Adipocyte (in vitro differentiated cells): ENCODE measurements around the gene KDM5C.

Experiments used
- DNase-seq: peaks from one replicate; pipeline ENCODE4 v3.0.0-alpha.2; 2015; ENCODE audit warnings: low read depth
- H3K27me3 ChIP-seq: replicated peaks from 2 replicates; pipeline ENCODE4 v1.7.0; 2013; ENCODE audit warnings: mild to moderate bottlenecking, low read length, moderate library complexity; ENCODE audit not compliant: control insufficient read depth, insufficient read depth
- H3K36me3 ChIP-seq: 2 replicates; pipeline ENCODE4 v1.7.0; 2013; ENCODE audit warnings: low read length, mild to moderate bottlenecking, moderate library complexity; ENCODE audit not compliant: control insufficient read depth, insufficient read depth, severe bottlenecking
- H3K4me1 ChIP-seq: 2 replicates; pipeline ENCODE4 v1.7.0; 2013; ENCODE audit warnings: mild to moderate bottlenecking, low read length, moderate library complexity; ENCODE audit not compliant: control insufficient read depth, insufficient read depth
- H3K4me3 ChIP-seq: 2 replicates; pipeline ENCODE4 v1.7.0; 2013; ENCODE audit warnings: mild to moderate bottlenecking, low read length, moderate library complexity
- H3K9ac ChIP-seq: 2 replicates; pipeline ENCODE4 v1.7.0; 2013; ENCODE audit warnings: mild to moderate bottlenecking, low read length, moderate library complexity
- H3K9me3 ChIP-seq: 2 replicates; pipeline ENCODE4 v1.7.0; 2013; ENCODE audit warnings: mild to moderate bottlenecking, low read length, moderate library complexity; ENCODE audit not compliant: control insufficient read depth

KDM5C gene

DNA sequence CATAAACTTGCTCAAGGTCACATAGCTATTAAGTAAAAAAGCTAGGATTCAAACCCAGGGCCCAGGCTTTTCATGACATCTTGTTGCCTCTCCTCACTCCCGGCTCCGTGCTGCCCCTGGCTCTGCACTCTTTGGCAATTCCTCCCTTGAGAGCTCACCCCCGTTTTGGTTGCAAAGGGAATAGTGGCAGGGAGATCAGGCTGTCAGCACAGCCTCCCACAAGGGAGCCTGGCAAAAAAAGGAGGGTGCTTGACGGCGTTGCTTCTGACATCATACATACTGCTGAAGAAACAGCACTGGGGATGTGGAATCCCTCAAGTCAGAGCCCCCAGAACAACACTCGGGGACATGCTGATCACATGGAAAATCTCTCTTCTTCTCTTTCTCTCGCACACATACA lies 35.8 kb upstream of the KDM5C start:
- Histone ChIP-seq H3K9ac (no peak overlapping the region), H3K27me3 (peaks cover 43% of the 10 kb centered on the region), H3K4me1 (peaks cover 13% of the 10 kb centered on the region), H3K4me3 (no peak overlapping the region), H3K36me3 (no peaks in the 10 kb centered on the region), H3K9me3 (no peaks in the 10 kb centered on the region)
- DNase-seq: no peak

DNA sequence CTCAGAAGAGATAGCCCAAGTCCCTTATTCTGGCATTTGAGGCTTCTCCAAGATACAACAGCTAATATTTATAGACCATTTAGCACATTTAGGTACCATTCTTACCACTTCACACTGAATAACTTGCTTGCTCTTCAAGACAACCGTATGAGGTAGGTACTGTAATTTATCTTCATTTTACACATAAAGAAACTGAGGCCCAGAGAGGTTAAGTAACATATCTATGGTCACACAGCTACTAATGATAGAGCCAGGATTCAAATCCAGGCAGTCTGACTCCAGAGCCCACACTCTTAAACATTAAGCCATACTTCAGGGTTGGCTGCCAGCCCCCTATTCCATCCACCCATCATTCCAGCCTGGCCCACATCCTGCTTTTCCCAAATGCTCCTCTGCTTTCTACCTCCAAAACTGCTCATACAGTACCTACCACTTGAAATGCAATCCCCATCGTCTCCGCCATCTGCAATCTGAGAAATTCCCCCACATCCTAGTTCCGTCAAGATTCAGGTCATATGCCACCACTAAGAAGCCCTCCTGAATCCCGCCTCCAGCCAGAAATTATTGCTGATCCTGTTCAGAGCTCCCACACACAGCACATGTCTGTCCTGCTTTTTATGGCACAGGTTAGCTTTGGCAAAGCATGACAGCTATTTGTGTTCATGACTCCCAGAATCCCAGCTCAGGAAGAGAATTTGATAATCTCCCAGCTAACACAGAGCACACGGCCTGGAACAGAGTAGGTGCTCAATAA lies 32.8 kb upstream of the KDM5C start:
- Histone ChIP-seq H3K4me3 (no peak overlapping the region), H3K4me1 (no peaks in the 10 kb centered on the region), H3K9ac (no peak overlapping the region), H3K27me3 (peaks cover 43% of the 10 kb centered on the region), H3K9me3 (no peaks in the 10 kb centered on the region), H3K36me3 (no peaks in the 10 kb centered on the region)
- no peak for DNase-seq

DNA sequence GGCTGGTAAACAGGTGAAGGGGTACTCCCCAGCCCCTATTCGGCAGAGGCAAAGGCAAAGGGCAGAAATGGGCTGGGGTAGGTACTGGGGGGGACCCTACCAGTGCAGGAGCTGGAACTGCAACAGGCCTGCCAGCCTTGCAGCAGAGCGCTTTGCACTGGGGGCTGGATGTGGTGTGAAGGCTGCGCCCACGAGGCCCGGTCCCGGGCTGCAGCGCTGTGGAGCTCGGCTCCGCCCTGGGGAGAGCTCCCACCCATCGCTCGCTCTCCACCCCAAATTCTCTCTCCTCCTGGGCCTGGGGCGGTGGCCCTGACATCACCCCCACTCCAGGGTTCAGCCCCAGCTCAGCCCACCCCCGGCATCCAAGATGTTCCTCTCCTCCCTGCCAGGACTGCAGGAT lies 32.2 kb upstream of the KDM5C start:
- no peaks in the 10 kb centered on the region for H3K4me1 ChIP-seq
- peaks cover 3% of the 10 kb centered on the region for H3K9me3 ChIP-seq
- peaks cover 41% of the 10 kb centered on the region for H3K27me3 ChIP-seq
- no peak for DNase-seq
- H3K4me3 ChIP-seq: no peak overlapping the region
- H3K9ac ChIP-seq: no peak overlapping the region
- H3K36me3 ChIP-seq: no peaks in the 10 kb centered on the region

DNA sequence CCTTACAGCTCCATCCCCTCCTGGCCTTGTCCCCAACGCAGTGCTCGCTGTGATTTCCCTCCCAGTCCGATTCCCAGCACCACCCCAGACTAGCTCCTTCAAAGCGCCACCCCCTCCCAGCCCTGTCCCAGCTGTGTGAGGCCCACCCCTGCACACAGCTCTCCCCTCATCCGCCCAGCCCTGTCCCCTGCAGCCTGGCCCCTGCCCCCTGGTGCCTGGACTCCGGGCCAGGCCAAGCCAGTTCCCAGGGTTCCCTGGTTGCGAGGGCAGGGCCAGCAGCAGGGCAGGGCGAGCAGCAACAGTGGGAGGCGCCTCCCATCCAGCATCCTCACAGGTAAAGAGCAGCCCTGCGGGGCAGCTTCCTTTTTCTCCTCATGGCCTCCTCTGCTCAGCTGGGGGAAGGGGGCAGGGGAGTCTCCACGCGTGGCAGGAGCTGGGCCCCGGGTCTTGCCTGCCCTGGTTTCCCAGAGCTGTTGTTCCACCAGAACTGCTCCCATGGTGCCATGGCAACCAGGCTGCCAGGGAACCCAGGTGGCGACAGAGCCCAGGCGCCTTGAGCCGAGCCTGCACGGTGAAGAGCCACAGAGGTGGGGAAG lies 31.5 kb upstream of the KDM5C start:
- no peak overlapping the region for H3K9ac ChIP-seq
- no peak overlapping the region for H3K4me3 ChIP-seq
- H3K27me3 ChIP-seq: peaks cover 35% of the 10 kb centered on the region
- no peaks in the 10 kb centered on the region for H3K4me1 ChIP-seq
- no peaks in the 10 kb centered on the region for H3K36me3 ChIP-seq
- no peak for DNase-seq
- H3K9me3 ChIP-seq: peaks cover 3% of the 10 kb centered on the region

DNA sequence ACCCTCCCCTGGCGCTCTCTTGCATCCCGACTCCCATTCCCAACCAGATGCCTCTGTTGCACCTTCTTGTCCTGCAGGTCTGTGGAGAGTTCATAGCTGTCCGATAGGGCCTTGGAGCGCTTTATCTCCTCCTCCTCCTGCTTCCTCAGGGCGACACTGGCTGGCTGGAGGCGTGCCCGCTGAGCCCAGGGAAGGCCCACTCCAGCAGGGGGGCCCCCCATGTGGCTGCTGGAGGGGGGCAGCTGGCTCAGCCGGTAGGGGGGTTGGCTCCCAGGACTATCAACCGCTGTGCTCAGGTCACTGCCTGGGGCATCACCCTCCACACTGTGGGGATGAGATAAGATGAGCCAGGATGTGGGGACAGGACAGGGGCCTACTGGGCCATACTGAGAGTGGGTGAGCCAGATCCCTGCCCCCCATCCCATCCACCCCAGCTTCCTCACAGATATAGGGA lies 30.8 kb upstream of the KDM5C start:
- H3K4me1 ChIP-seq: no peaks in the 10 kb centered on the region
- no peak overlapping the region for H3K4me3 ChIP-seq
- H3K9me3 ChIP-seq: peaks cover 3% of the 10 kb centered on the region
- peaks cover 28% of the 10 kb centered on the region for H3K27me3 ChIP-seq
- no peak overlapping the region for H3K9ac ChIP-seq
- DNase-seq: no peak
- no peaks in the 10 kb centered on the region for H3K36me3 ChIP-seq

DNA sequence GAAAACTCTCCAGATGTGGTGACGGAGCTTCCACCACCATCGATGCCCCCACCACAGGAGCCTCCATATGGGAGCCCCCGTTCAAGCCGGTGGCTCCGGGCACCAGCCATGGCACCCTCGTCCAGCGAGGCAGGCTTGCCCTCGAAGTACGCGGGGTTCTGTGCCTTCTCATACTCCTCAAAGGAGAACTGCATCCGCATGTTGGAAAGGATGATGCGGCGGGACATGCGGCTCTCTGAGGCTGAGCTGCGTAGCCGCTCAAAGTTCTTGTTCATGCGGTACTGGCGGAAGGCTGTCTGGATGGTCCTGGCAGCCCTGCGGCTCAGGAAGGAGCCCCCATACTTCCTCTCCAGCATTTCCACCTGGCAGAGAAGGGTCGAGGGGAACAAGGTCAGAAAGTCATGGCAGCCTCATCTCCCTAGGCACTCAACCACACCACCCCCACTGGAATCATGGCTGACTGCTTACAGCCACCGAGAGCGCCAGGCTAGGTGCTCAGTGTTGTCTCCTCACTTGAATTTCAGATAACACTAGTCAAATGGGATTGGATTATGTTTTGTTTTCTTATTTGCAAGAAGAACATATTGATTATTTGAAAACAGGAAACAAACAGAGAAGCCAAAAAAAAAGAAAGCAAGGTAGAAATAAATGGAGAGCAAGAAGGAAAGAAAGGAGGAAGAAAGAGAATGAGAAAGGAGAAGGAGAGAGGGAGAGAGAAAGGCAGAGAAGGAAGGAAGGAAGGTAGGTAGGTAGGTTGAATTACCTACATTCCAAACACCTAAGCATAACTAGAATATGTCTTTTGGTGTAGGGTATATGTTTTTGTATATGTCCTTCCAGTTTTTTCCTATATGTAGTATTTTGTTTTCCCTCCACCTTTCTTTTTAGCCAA lies 29.8 kb upstream of the KDM5C start:
- Histone ChIP-seq H3K9ac (no peak overlapping the region), H3K4me1 (no peaks in the 10 kb centered on the region), H3K36me3 (no peaks in the 10 kb centered on the region), H3K4me3 (no peak overlapping the region), H3K27me3 (peaks cover 19% of the 10 kb centered on the region), H3K9me3 (peaks cover 3% of the 10 kb centered on the region)
- DNase-seq: no peak

DNA sequence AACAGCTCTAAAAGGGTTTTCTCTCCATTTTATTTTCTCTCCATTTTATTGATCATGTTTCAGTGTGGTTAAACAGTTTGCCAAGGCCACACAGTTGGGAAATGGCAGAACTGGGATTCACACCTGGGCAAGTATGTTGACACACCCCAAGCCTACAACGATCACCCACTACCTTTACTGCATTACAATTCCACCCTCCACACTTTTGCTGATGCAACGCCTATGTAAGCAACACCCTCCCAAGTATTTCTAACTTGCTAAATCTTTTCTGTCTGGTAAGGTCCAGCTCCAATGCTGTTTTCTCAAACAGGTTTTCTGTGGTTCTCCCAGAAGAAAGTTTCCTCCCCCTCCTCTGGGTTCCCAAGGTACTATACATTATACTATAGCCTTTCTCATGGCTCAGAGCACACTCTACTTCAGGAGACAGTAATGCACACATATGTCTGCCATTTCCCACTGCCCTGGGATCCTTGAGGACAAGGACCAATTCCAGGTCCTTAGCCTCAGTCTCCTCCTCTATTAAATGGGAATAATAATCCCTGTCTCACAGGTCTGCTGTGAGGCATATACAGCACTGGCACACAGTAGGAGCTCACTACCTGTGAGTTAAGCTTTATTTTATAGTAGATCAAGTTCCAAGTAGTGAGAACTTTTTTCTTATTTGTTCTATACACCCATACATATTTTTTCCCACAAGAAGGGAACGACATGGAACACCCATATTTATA lies 28.4 kb upstream of the KDM5C start:
- H3K4me3 ChIP-seq: no peak overlapping the region
- H3K27me3 ChIP-seq: peaks cover 17% of the 10 kb centered on the region
- no peak for DNase-seq

DNA sequence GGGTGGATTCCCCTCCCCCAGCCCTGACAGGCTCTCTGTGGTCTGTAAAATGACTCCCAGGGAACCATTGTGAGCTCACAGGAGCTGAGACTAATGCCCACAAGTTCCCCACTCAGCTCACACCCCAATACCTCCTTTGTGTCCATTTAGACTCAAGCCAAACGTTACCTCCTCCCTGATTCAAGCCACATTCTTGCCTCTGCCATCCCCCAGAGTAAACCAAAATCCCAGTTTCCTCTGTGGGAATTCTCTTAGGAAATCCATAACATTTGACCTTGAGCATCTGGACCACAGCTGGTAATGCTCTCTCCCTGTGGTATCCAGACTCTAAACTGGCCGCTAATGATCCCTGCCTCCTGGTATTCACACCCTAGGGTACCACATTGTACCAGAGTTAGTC lies 26.3 kb upstream of the KDM5C start:
- no peak overlapping the region for H3K4me3 ChIP-seq
- H3K4me1 ChIP-seq: no peaks in the 10 kb centered on the region
- H3K27me3 ChIP-seq: peaks cover 8% of the 10 kb centered on the region
- peaks cover 3% of the 10 kb centered on the region for H3K9me3 ChIP-seq
- no peak for DNase-seq
- H3K9ac ChIP-seq: no peak overlapping the region
- peaks cover 7% of the 10 kb centered on the region for H3K36me3 ChIP-seq

More for the DNA sequence above, 28.4 kb upstream of the KDM5C start:
- Histone ChIP-seq H3K36me3 (no peaks in the 10 kb centered on the region), H3K9ac (no peak overlapping the region), H3K9me3 (peaks cover 3% of the 10 kb centered on the region), H3K4me1 (no peaks in the 10 kb centered on the region)

DNA sequence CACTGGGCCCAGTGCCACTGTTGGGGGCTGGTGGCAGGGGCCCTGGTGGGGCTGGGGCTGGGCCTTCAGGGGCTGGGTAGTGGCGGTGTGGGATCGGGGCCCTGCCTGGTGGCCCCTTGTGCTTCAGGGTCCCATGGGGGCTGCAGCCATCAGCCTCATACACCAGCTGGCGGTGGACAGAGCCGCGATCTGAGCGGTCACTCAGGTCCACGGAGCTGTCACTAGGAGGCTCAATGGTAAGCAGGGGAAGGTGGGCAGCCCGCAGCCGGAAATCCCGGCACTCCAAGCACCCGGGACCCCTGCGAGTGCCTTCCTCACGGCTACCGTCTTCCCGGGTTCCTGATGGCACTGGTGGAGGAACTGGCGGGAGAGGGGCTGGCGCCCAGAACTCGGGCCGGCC lies 25.5 kb upstream of the KDM5C start:
- Histone ChIP-seq H3K4me1 (no peaks in the 10 kb centered on the region), H3K36me3 (peaks cover 7% of the 10 kb centered on the region), H3K9me3 (peaks cover 3% of the 10 kb centered on the region), H3K27me3 (peaks cover 8% of the 10 kb centered on the region), H3K9ac (no peak overlapping the region), H3K4me3 (no peak overlapping the region)
- no peak for DNase-seq

DNA sequence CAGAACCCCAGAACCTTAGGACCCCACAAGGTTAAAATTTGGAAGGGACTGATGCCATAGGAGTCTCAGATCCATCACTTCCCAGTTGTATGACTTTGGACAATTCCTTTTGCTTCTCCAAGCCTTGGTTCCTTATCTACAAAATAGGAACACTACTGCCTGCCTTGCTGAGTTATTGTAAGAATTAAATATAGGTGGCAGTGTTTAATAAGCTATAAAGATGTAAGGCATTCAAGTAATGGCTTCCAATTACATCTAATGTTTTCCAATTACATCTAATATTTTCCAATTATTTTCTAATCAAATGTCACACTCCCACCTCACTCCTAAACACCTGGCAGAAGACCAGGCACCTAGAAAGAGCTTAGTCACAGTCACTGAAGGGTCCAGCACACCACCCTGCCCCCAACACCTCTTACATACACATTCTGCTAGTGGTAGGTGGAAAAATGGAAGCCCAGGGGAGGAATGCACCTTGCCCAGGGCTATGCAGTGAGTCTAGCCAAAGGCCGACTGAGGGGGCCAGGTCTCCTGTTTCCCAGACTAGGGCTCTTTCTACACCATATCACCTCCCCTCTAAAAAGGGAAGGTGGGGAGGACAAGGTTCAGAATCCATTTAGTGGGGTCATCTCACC lies 24.5 kb upstream of the KDM5C start:
- H3K9me3 ChIP-seq: peaks cover 3% of the 10 kb centered on the region

More for the DNA sequence above, 24.5 kb upstream of the KDM5C start:
- Histone ChIP-seq H3K36me3 (peaks cover 7% of the 10 kb centered on the region), H3K4me3 (no peak overlapping the region), H3K9ac (no peak overlapping the region), H3K4me1 (no peaks in the 10 kb centered on the region), H3K27me3 (peaks cover 8% of the 10 kb centered on the region)
- DNase-seq: no peak
